ENCODE results near the gene CDA. TPM values are rescaled to one million over a fixed set of nuclear protein-coding genes. Genes with fewer than 3 reads are reported as not detected.

The CDA gene
- total and polyA plus RNA-seq, 9 of the 15 experiments (the other 6 are each of a cell fraction or from before 2014, with no cell fraction given): not detected

DNA sequence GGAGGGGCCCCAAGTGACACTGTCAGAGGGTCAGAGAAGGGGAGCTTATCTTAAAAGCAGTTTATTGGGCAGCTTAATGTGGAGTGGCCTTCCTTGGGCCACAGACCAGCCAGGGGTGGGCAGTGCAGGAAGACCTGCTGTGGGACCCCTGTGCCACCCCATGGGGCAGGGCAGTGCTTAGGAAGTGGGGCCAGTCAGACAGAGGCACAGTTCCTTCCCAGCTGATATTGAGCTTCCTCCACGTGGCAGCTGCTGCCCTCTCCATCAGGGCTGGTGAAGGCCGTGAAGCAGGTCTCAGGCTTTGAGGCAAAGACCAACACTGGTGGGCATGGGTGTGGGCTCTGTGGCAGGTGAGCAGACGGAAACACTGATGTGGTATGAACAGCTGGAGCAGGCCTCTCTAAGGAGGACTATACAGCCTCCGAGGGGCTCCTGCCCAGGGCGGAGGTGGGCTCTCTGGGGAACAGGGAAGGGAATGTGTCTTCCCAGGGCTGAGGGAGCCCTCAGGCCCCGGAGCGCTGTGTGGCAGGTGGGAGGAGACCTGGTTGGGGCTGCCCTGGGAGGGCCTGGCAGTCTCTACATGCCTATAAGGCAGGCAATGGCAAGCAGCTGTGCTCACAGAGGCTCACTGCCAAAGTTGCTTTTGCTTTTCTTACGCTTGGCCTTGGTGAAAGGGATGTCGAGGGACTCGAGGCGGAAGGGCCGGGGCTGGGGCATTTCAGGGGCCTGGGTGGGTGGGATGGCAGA, 75.2 kb downstream of the CDA start:
- no peak for TF ChIP-seq FOXK1 (CRISPR knock-in tag; IDR thresholded peaks at IDR 0.05; ENCODE audit: borderline replicate concordance)
- no peak for TF ChIP-seq HMGXB4 (CRISPR knock-in tag; IDR thresholded peaks at IDR 0.05)
- TF ChIP-seq NR2C2 (CRISPR knock-in tag; IDR thresholded peaks at IDR 0.05): no peak
- no peak for TF ChIP-seq NR2C2 (tag; IDR thresholded peaks at IDR 0.05)
- no peak for TF ChIP-seq ARID1B (IDR thresholded peaks at IDR 0.05)
- no peak for TF ChIP-seq ZNF217 (CRISPR knock-in tag; IDR thresholded peaks at IDR 0.05)
- no peak for TF ChIP-seq ZNF764 (CRISPR knock-in tag; IDR thresholded peaks at IDR 0.05; ENCODE audit: low read depth)
- no peak for TF ChIP-seq HMGN3 (IDR thresholded peaks at IDR 0.05; ENCODE audit: borderline replicate concordance, extremely low read depth, insufficient read length, low read depth, low read length)
- TF ChIP-seq CBX8 (IDR thresholded peaks at IDR 0.05; ENCODE audit: borderline replicate concordance, extremely low read depth, low read depth, low read length, poor library complexity, severe bottlenecking): no peak
- TF ChIP-seq TSHZ1 (CRISPR knock-in tag; IDR thresholded peaks at IDR 0.05): no peak
- TF ChIP-seq LEF1 (IDR thresholded peaks at IDR 0.05): no peak
- intact Hi-C loops (cut with micrococcal nuclease): no loop called here
- BruUV-seq (replicated peaks): no TSS peak
- Histone ChIP-seq H3K27ac (ENCODE audit: extremely low read depth, low read depth, low read length) (no peak overlapping the region), H4K20me1 (replicated peaks; ENCODE audit: control insufficient read depth, insufficient read depth, low read length) (no peaks in the 10 kb centered on the region; the same call in 1 of the 2 replicates), H3K4me3 (no peak overlapping the region), H3K9ac (ENCODE audit: insufficient read depth in 1 of 2, low read depth in 2 of 2, low read length in 2 of 2) (peak overlapping the region in 1 of 2 experiments; percentile 77; a peak in 2 of 4 replicates), H3K9me1 (ENCODE audit: control insufficient read depth, insufficient read depth, low read length) (no peaks in the 10 kb centered on the region), H3K36me3 (ENCODE audit: control insufficient read depth, insufficient read depth, low read length) (peaks cover 11% of the 10 kb centered on the region), H3K9me3 (replicated peaks; ENCODE audit: control insufficient read depth, insufficient read depth, low read depth, low read length) (no peaks in the 10 kb centered on the region), H3K4me2 (ENCODE audit: insufficient read depth, low read length) (no peak overlapping the region), H2AFZ (ENCODE audit: low read depth, low read length) (peak overlapping the region; percentile 29; the same call in 1 of the 2 replicates), H3K4me1 (replicated peaks in 1 of 2; ENCODE audit: control insufficient read depth in 2 of 2, insufficient read depth in 2 of 2, low read length in 2 of 2) (peaks cover 15 to 26% of the 10 kb centered on the region in 2 experiments; a peak in 3 of 5 replicates), H3K27me3 (ENCODE audit: control insufficient read depth in 2 of 2, insufficient read depth in 2 of 2, low read length in 2 of 2) (no peaks in the 10 kb centered on the region), H3K79me2 (ENCODE audit: control insufficient read depth, insufficient read depth, low read length) (peaks cover 26% of the 10 kb centered on the region)
- ChIA-PET CTCF (ENCODE audit: low intra/inter-chr PET ratio) (interaction anchor here (1.1 kb wide), 1 partner anchor 143 kb away, joined by 3 read pairs; no protein-coding TSS in a partner anchor), POLR2A (interaction anchor here (0.5 to 1.0 kb wide), 4 partner anchors 15 to 747 kb away, joined by 3 to 4 read pairs (median 3); no protein-coding TSS in a partner anchor)
- ATAC-seq (no peak), FAIRE-seq (no peak), DNase-seq (ENCODE audit: extremely low read depth in 1 of 4, low spot score in 3 of 4) (no peak)
- in situ Hi-C loops (cut with MboI): no loop called here
- 60% methylated on average over 12 of the region's 12 CpGs for WGBS (ENCODE audit: insufficient coverage, low coverage, missing lambda C conversion rate)
